ENCODE measurements around the gene TPK1. TPM values are rescaled to one million over a fixed set of nuclear protein-coding genes. Genes with fewer than 3 reads are reported as not detected.

The TPK1 gene
- polyA plus RNA-seq, 6 donors from 2014 or later: 29.0 to 43.8 (median 38.3) TPM

GRCh38 chr7:144725070-144725469 lies 110.8 kb downstream of the TPK1 start:
- Mint-ChIP-seq H3K9me3 (peaks cover 0 to 6% (median 0%) of the 10 kb centered on the region in 7 donors), H3K4me1 (peaks cover 5 to 13% (median 9%) of the 10 kb centered on the region in 3 donors), H3K4me3 (no peak overlapping the region), H3K36me3 (peaks cover 11 to 20% of the 10 kb centered on the region in 2 donors), H3K27me3 (no peaks in the 10 kb centered on the region), H3K27ac (no peak overlapping the region)
- ATAC-seq (ENCODE audit: low read depth in 2 of 2): no peak
- no peak for DNase-seq

GRCh38 chr7:144723301-144723700 lies 112.6 kb downstream of the TPK1 start:
- no peaks in the 10 kb centered on the region for H3K27me3 Mint-ChIP-seq
- H3K4me3 Mint-ChIP-seq: no peak overlapping the region
- no peak for DNase-seq
- peaks cover 0 to 12% (median 3%) of the 10 kb centered on the region in 7 donors for H3K9me3 Mint-ChIP-seq
- H3K4me1 Mint-ChIP-seq: peaks cover 5 to 16% (median 13%) of the 10 kb centered on the region in 3 donors
- ATAC-seq (ENCODE audit: low read depth in 2 of 2): no peak
- peaks cover 17 to 30% of the 10 kb centered on the region in 2 donors for H3K36me3 Mint-ChIP-seq
- no peak overlapping the region for H3K27ac Mint-ChIP-seq

- Mint-ChIP-seq H3K4me1 (peaks cover 5 to 17% (median 13%) of the 10 kb centered on the region in 3 donors), H3K27ac (no peak overlapping the region), H3K36me3 (peaks cover 14 to 23% of the 10 kb centered on the region in 2 donors), H3K4me3 (no peak overlapping the region), H3K27me3 (no peaks in the 10 kb centered on the region), H3K9me3 (peaks cover 0 to 8% (median 5%) of the 10 kb centered on the region in 7 donors)
- ATAC-seq (ENCODE audit: low read depth in 2 of 2) (no peak), DNase-seq (no peak)
Observed at GRCh38 chr7:144720710-144721109, 115.1 kb downstream of the TPK1 start.

DNA sequence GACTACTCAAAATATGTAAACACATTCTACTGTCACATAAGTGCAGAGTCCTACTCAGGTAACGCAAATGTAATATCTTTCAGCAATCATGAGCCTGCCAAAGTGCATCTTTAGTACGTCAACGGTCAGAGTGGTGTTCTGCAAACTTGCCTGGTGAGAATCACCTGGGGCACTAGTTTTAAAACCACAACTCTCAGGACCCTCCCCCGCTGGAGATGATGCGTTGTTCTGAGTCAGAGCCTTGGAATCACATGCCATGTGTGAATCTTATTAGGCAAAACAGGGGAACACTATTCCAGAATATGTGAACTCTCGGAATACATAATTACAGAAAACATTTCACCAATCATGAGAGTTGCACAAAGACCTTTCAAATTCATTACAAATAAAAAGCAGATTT lies 115.7 kb downstream of the TPK1 start:
- Mint-ChIP-seq H3K9me3 (peaks cover 0 to 8% (median 5%) of the 10 kb centered on the region in 7 donors), H3K36me3 (peaks cover 14 to 23% of the 10 kb centered on the region in 2 donors), H3K4me1 (peaks cover 5 to 17% (median 13%) of the 10 kb centered on the region in 3 donors), H3K4me3 (no peak overlapping the region), H3K27me3 (no peaks in the 10 kb centered on the region), H3K27ac (no peak overlapping the region)
- ATAC-seq (ENCODE audit: low read depth in 2 of 2) (no peak), DNase-seq (no peak)

DNA sequence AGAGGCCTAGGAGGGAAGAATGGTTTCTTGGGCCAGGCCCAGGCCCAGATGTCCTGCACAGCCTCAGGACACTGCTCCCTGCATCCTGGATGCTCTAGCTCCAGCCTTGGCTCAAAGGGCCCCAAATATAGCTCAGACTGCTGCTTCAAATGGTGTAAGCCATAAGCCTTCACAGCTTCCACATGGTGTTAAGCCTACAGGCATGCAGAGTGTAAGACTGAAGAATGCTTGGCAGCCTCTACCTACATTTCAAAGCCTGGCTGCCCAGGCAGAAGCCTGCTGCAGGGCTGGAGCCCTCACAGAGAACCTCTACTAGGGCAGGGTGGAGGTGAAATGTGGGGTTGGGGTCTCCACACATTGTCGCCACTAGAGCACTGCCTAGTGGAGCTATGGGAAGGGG lies 118.1 kb downstream of the TPK1 start:
- Mint-ChIP-seq H3K27ac (no peak overlapping the region), H3K36me3 (peaks cover 18 to 23% of the 10 kb centered on the region in 2 donors), H3K9me3 (peaks cover 0 to 8% (median 5%) of the 10 kb centered on the region in 7 donors), H3K4me3 (no peak overlapping the region), H3K27me3 (no peaks in the 10 kb centered on the region), H3K4me1 (peaks cover 2 to 21% (median 18%) of the 10 kb centered on the region in 3 donors)
- DNase-seq (no peak), ATAC-seq (ENCODE audit: low read depth in 2 of 2) (no peak)

GRCh38 chr7:144713850-144714249 lies 122.0 kb downstream of the TPK1 start:
- no peak for DNase-seq
- no peaks in the 10 kb centered on the region for H3K27me3 Mint-ChIP-seq
- H3K4me3 Mint-ChIP-seq: peak overlapping the region in 1 of 8 donors; percentile 4
- ATAC-seq (ENCODE audit: low read depth in 2 of 2): no peak
- peaks cover 0 to 7% (median 5%) of the 10 kb centered on the region in 7 donors for H3K9me3 Mint-ChIP-seq
- peaks cover 5 to 18% (median 11%) of the 10 kb centered on the region in 3 donors for H3K4me1 Mint-ChIP-seq
- peaks cover 12 to 15% of the 10 kb centered on the region in 2 donors for H3K36me3 Mint-ChIP-seq
- H3K27ac Mint-ChIP-seq: peak overlapping the region in 1 of 6 donors; percentile 24

GRCh38 chr7:144710791-144711190 lies 125.1 kb downstream of the TPK1 start:
- no peaks in the 10 kb centered on the region for H3K9me3 Mint-ChIP-seq
- H3K36me3 Mint-ChIP-seq: peaks cover 4 to 7% of the 10 kb centered on the region in 2 donors
- ATAC-seq (ENCODE audit: low read depth in 2 of 2) (no peak), DNase-seq (no peak)
- peak overlapping the region in 1 of 6 donors; percentile 47 for H3K27ac Mint-ChIP-seq
- peaks cover 5 to 11% (median 8%) of the 10 kb centered on the region in 3 donors for H3K4me1 Mint-ChIP-seq
- no peak overlapping the region for H3K4me3 Mint-ChIP-seq
- no peaks in the 10 kb centered on the region for H3K27me3 Mint-ChIP-seq

DNA sequence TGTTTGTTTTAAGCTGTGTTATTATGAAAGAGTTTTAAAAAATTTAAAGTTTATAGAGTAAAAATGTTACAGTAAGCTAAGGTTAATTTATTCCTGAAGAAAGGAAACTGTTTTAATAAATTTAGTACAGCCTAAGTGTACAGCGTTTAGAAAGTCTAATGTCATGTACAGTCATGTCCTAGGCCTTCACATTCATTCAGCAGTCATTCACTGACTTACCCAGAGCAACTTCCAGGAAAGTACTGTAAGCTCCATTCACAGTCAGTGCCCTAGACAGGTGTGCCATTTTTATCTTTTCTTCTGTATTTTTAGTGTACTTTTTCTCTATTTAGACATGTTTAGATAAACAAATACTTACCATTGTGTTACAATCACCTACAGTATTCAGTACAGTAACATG lies 126.8 kb downstream of the TPK1 start:
- ATAC-seq (ENCODE audit: low read depth in 2 of 2): no peak

GRCh38 chr7:144691240-144691639 lies 144.6 kb downstream of the TPK1 start:
- no peak for ATAC-seq (ENCODE audit: low read depth in 2 of 2)
- no peak overlapping the region for H3K27ac Mint-ChIP-seq

More for the DNA sequence above, 126.8 kb downstream of the TPK1 start:
- no peaks in the 10 kb centered on the region for H3K27me3 Mint-ChIP-seq
- DNase-seq: no peak
- peaks cover 3 to 20% (median 5%) of the 10 kb centered on the region in 3 donors for H3K4me1 Mint-ChIP-seq
- peaks cover 13 to 15% of the 10 kb centered on the region in 2 donors for H3K36me3 Mint-ChIP-seq
- H3K9me3 Mint-ChIP-seq: peaks cover 0 to 2% (median 0%) of the 10 kb centered on the region in 7 donors
- no peak overlapping the region for H3K27ac Mint-ChIP-seq
- no peak overlapping the region for H3K4me3 Mint-ChIP-seq

GRCh38 chr7:144682581-144683280 lies 153.1 kb downstream of the TPK1 start:
- H3K9me3 Mint-ChIP-seq: no peaks in the 10 kb centered on the region
- H3K36me3 Mint-ChIP-seq: peaks cover 6 to 18% of the 10 kb centered on the region in 2 donors
- DNase-seq (no peak), ATAC-seq (ENCODE audit: low read depth in 2 of 2) (no peak)
- no peak overlapping the region for H3K4me3 Mint-ChIP-seq
- H3K27me3 Mint-ChIP-seq: no peaks in the 10 kb centered on the region
- peaks cover 0 to 7% (median 0%) of the 10 kb centered on the region in 3 donors for H3K4me1 Mint-ChIP-seq
- H3K27ac Mint-ChIP-seq: no peak overlapping the region

More at GRCh38 chr7:144691240-144691639, 144.6 kb downstream of the TPK1 start:
- Mint-ChIP-seq H3K36me3 (peaks cover 0 to 10% of the 10 kb centered on the region in 2 donors), H3K9me3 (peaks cover 0 to 4% (median 0%) of the 10 kb centered on the region in 7 donors), H3K27me3 (no peaks in the 10 kb centered on the region), H3K4me1 (peaks cover 1 to 7% (median 5%) of the 10 kb centered on the region in 3 donors), H3K4me3 (no peak overlapping the region)
- no peak for DNase-seq

DNA sequence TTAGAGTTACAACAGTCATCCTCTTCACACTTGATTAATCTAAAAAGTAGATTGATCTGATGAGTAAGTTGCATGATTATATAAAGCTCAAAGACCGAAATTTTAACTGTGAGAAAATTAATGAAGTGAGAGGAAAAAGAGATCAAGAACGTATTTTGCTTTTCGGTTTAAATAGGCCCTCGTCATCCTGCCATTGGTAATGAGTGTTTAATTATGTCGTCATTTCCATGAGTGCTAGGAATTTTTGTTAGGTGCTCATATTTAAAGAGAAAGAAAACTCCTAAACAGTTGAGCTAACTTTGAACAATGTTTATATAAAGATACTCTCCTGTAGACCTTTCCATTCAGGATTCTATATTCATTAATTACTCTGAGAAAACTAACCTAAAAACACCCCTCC lies 159.4 kb downstream of the TPK1 start:
- peaks cover 0 to 7% (median 0%) of the 10 kb centered on the region in 3 donors for H3K4me1 Mint-ChIP-seq
- DNase-seq (no peak), ATAC-seq (ENCODE audit: low read depth in 2 of 2) (no peak)
- no peaks in the 10 kb centered on the region for H3K27me3 Mint-ChIP-seq
- peak overlapping the region in 1 of 6 donors; percentile 53 for H3K27ac Mint-ChIP-seq
- H3K4me3 Mint-ChIP-seq: no peak overlapping the region
- H3K36me3 Mint-ChIP-seq: peaks cover 0 to 8% of the 10 kb centered on the region in 2 donors
- no peaks in the 10 kb centered on the region for H3K9me3 Mint-ChIP-seq

GRCh38 chr7:144674550-144674949 lies 161.3 kb downstream of the TPK1 start:
- no peak overlapping the region for H3K27ac Mint-ChIP-seq
- ATAC-seq (ENCODE audit: low read depth in 2 of 2) (no peak), DNase-seq (no peak)
- H3K4me1 Mint-ChIP-seq: no peaks in the 10 kb centered on the region
- H3K27me3 Mint-ChIP-seq: no peaks in the 10 kb centered on the region
- no peak overlapping the region for H3K4me3 Mint-ChIP-seq
- H3K36me3 Mint-ChIP-seq: no peaks in the 10 kb centered on the region
- H3K9me3 Mint-ChIP-seq: no peaks in the 10 kb centered on the region

DNA sequence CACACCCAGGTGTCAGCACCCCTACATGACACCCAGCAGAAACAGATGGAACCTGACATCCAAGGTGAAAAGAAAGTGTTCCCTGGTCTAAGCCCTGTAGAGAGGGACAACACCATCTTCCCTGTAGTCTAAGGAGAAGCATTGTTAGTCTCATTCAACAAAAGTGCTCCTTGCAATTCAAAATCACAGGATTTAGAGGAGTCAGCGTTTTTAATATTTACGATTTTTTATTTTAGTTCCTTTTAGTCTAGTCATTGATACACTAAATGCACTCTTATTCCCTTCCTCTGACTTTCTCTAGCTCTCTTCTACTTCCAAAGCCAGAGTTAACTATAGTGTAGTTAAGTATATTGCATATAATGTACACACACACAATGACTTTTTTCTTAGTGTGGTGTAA lies 163.0 kb downstream of the TPK1 start:
- DNase-seq (no peak), ATAC-seq (ENCODE audit: low read depth in 2 of 2) (no peak)
- no peaks in the 10 kb centered on the region for H3K27me3 Mint-ChIP-seq
- no peak overlapping the region for H3K4me3 Mint-ChIP-seq
- no peaks in the 10 kb centered on the region for H3K9me3 Mint-ChIP-seq
- H3K4me1 Mint-ChIP-seq: no peaks in the 10 kb centered on the region
- no peaks in the 10 kb centered on the region for H3K36me3 Mint-ChIP-seq
- peak overlapping the region in 1 of 6 donors; percentile 36 for H3K27ac Mint-ChIP-seq

DNA sequence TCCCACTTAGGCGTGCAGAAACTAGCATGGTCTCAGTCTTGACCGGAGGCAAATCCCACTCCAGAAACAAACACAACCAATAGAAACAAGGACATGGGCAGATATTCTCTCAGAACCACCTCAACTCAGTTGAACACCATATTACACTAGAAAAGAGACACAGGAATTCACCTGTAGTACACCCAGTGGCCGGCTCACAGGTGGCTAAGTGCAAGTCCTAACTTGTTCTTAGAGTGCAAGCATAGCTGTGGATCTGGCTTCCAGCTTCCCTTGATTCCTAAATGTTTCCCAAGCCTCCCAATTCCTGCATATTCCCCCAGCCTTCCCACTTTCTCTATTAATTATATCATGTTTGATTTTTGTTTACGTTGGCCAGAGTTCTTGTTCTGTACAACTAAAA lies 164.4 kb downstream of the TPK1 start:
- Mint-ChIP-seq H3K36me3 (peaks cover 6 to 10% of the 10 kb centered on the region in 2 donors), H3K27ac (no peak overlapping the region), H3K4me3 (no peak overlapping the region), H3K4me1 (no peaks in the 10 kb centered on the region), H3K27me3 (no peaks in the 10 kb centered on the region), H3K9me3 (no peaks in the 10 kb centered on the region)
- ATAC-seq (ENCODE audit: low read depth in 2 of 2): no peak
- DNase-seq: no peak
